NCI-H2107 treated with DMSO at 0.1 percent for 48 hours (cell line): ENCODE data around the gene TMOD3.

Experiments
- DNase-seq: peaks from one replicate; lab custom pipeline; 2025; ENCODE audit not compliant: unreplicated experiment; lab: John Stamatoyannopoulos, UW

The TMOD3 gene

GRCh38 chr15:51825698-51826097, 3.8 kb upstream of the TMOD3 start:
- DNase-seq, result no peak

GRCh38 chr15:51828621-51829375, 655 bp upstream of the TMOD3 start:
- DNase-seq, result no peak

GRCh38 chr15:51830276-51830806, 888 bp downstream of the TMOD3 start:
- no peak for DNase-seq

GRCh38 chr15:51833772-51834171, 4.3 kb downstream of the TMOD3 start:
- DNase-seq, result no peak

- DNase-seq, result no peak
Observed at GRCh38 chr15:51837792-51838251, 8.4 kb downstream of the TMOD3 start.

- DNase-seq, result no peak
Observed at GRCh38 chr15:51838270-51838669, 8.8 kb downstream of the TMOD3 start.

- DNase-seq, result no peak
Observed at GRCh38 chr15:51840692-51841091, 11.2 kb downstream of the TMOD3 start.

- no peak for DNase-seq
Observed at GRCh38 chr15:51841406-51842040, 12.1 kb downstream of the TMOD3 start.

- DNase-seq, result no peak
Observed at GRCh38 chr15:51842265-51842664, 12.8 kb downstream of the TMOD3 start.

GRCh38 chr15:51842852-51843737, 13.6 kb downstream of the TMOD3 start:
- DNase-seq, result no peak

- DNase-seq, result no peak
Observed at GRCh38 chr15:51844747-51845426, 15.4 kb downstream of the TMOD3 start.

- DNase-seq, result no peak
Observed at GRCh38 chr15:51846066-51846462, 16.6 kb downstream of the TMOD3 start.

GRCh38 chr15:51846463-51847230, 17.2 kb downstream of the TMOD3 start:
- no peak for DNase-seq

GRCh38 chr15:51848811-51849210, 19.4 kb downstream of the TMOD3 start:
- DNase-seq, result no peak

GRCh38 chr15:51849860-51850259, 20.4 kb downstream of the TMOD3 start:
- no peak for DNase-seq

- no peak for DNase-seq
Observed at GRCh38 chr15:51853998-51854397, 24.5 kb downstream of the TMOD3 start.

- DNase-seq, result no peak
Observed at GRCh38 chr15:51855612-51856011, 26.2 kb downstream of the TMOD3 start.

GRCh38 chr15:51856714-51857380, 27.4 kb downstream of the TMOD3 start:
- no peak for DNase-seq

GRCh38 chr15:51861557-51862359, 32.3 kb downstream of the TMOD3 start:
- no peak for DNase-seq
